HepG2 (cell line): ENCODE data around the gene NELL1. TPM values are rescaled to one million over a fixed set of nuclear protein-coding genes. Genes with fewer than 3 reads are reported as not detected.

Source experiments
- ATAC-seq: fragments of 200-7000 bp; cut with Tn5 transposase; 3 replicates; pipeline ENCODE4 v1.9.1; 2020; ENCODE audit warnings: mild to moderate bottlenecking, moderate library complexity
- BruUV-seq: library from RNA; stranded (reverse); fragments of 400-500 nt; replicated peaks from 2 replicates; lab custom pipeline; 2021; lab: Mats Ljungman, UMichigan
- CTCF ChIA-PET: fragments of 300-600 bp; formaldehyde crosslinking; extraction: SDS; loops from one replicate; lab custom pipeline; 2021; ENCODE audit warnings: low total read pairs, inconsistent platforms, low intra/inter-chr PET ratio; lab: Yijun Ruan, JAX
- POLR2A ChIA-PET: fragments of 350-600 bp; sonication (Branson Sonifier 250); formaldehyde crosslinking; loops from one replicate; lab custom pipeline; 2020; ENCODE audit warnings: antibody characterized with exemption, inconsistent platforms; lab: Yijun Ruan, JAX
- DNase-seq: peaks from one replicate; pipeline ENCODE4 v3.0.0-alpha.2; 2015; ENCODE audit warnings: low spot score
- FAIRE-seq: peaks from 3 replicates; lab custom pipeline; 2011; peaks lifted over from hg19 to GRCh38; lab: Jason Lieb, UNC
- H2AFZ ChIP-seq: one replicate; pipeline ENCODE4 v1.6.1; 2011; ENCODE audit warnings: low read length, inconsistent platforms
- H3K27ac ChIP-seq: fragments of 300-600 bp; 3 replicates; pipeline ENCODE4 v1.8.0; 2011; ENCODE audit warnings: mixed run types, mild to moderate bottlenecking, mixed read lengths, low read length, inconsistent platforms; ENCODE audit not compliant: insufficient read depth; ENCODE audit errors: extremely low read length
- H3K27me3 ChIP-seq, 2 experiments: fragments of 200-600 bp in 1 of 2; 2 replicates in 1 of 2; 3 replicates in 1 of 2; pipeline versions ENCODE4 v1.6.0 to v1.8.0; 2011; ENCODE audit warnings: low read length in 2 of 2, mild to moderate bottlenecking in 2 of 2, moderate library complexity in 2 of 2, inconsistent platforms in 1 of 2; ENCODE audit not compliant: insufficient read depth in 2 of 2, control insufficient read depth in 1 of 2
- H3K36me3 ChIP-seq, 2 experiments: fragments of 200-600 bp in 1 of 2; replicated peaks in 1 of 2; 2 replicates in 1 of 2; 3 replicates in 1 of 2; pipeline versions ENCODE4 v1.5.1 to v1.8.0; 2011; ENCODE audit warnings: low read length in 2 of 2, inconsistent platforms in 1 of 2; ENCODE audit not compliant: insufficient read depth in 2 of 2, control insufficient read depth in 1 of 2
- H3K4me1 ChIP-seq: 2 replicates; pipeline ENCODE4 v1.5.1; 2012; ENCODE audit warnings: low read length, inconsistent platforms; ENCODE audit not compliant: insufficient read depth
- H3K4me2 ChIP-seq: 2 replicates; pipeline ENCODE4 v1.6.0; 2011; ENCODE audit warnings: low read depth, low read length, inconsistent platforms
- H3K4me3 ChIP-seq, 3 experiments: fragments of 200-600 bp in 1 of 3; sonication (generic), shearing (Covaris generic) in 1 of 3; replicated peaks in 1 of 3; 2 replicates each; pipeline ENCODE4 v1.5.1; 2011 to 2016; ENCODE audit warnings: low read length in 3 of 3, inconsistent platforms in 2 of 3, low read depth in 2 of 3, mild to moderate bottlenecking in 2 of 3, control low read depth in 1 of 3, mixed read lengths in 1 of 3; ENCODE audit not compliant: insufficient read depth in 1 of 3
- H3K79me2 ChIP-seq: one replicate; pipeline ENCODE4 v1.6.1; 2011; ENCODE audit warnings: low read length, inconsistent platforms; ENCODE audit not compliant: insufficient read depth
- H3K9ac ChIP-seq: 2 replicates; pipeline ENCODE4 v1.6.0; 2011; ENCODE audit warnings: mild to moderate bottlenecking, low read depth, low read length, inconsistent platforms; ENCODE audit not compliant: insufficient read depth
- H3K9me3 ChIP-seq: 2 replicates; pipeline ENCODE4 v1.5.1; 2012; ENCODE audit warnings: mild to moderate bottlenecking, low read length
- H4K20me1 ChIP-seq: 2 replicates; pipeline ENCODE4 v1.6.0; 2011; ENCODE audit warnings: inconsistent platforms, mild to moderate bottlenecking, low read length, moderate library complexity; ENCODE audit not compliant: insufficient read depth
- NCOA1 ChIP-seq: sonication (generic); formaldehyde crosslinking; IDR thresholded peaks from 2 replicates; pipeline ENCODE4 v1.9.0; 2021; ENCODE audit warnings: missing genetic modification reagents
- POGK ChIP-seq: sonication (generic); formaldehyde crosslinking; conservative IDR thresholded peaks from 2 replicates; pipeline ENCODE4 v1.8.0; 2022; ENCODE audit warnings: mild to moderate bottlenecking, moderate library complexity, missing genetic modification reagents
- YY1 ChIP-seq: IDR thresholded peaks from 2 replicates; pipeline ENCODE4 v1.6.1; 2011; ENCODE audit warnings: low read length, low read depth, moderate library complexity, mild to moderate bottlenecking; ENCODE audit not compliant: insufficient read depth, insufficient replicate concordance
- ZNF547 ChIP-seq: sonication (generic); formaldehyde crosslinking; IDR thresholded peaks from 2 replicates; pipeline ENCODE4 v1.5.1; 2020; ENCODE audit warnings: mild to moderate bottlenecking, missing genetic modification reagents
- ZNF770 ChIP-seq: sonication (generic); formaldehyde crosslinking; IDR thresholded peaks from 2 replicates; pipeline ENCODE4 v1.5.0; 2020; ENCODE audit warnings: mild to moderate bottlenecking, missing genetic modification reagents
- WGBS: methylation state at CpG from one replicate; pipeline ENCODE4 v1.1.6; 2017; ENCODE audit warnings: low lambda C conversion rate; 5-methylcytosine and 5-hydroxymethylcytosine counted together
- in situ Hi-C: cut with HindIII; loops from 2 replicates; pipeline ENCODE4 v1.10.0; 2017; ENCODE audit warnings: low pct_unique_long_range_greater_than_20kb; ENCODE audit not compliant: extremely low pct_ligation_motif_present
- intact Hi-C: fragments of 100-400 bp; cut with micrococcal nuclease; formaldehyde crosslinking; loops from one replicate; pipeline ENCODE4 v1.10.0; 2022; ENCODE audit not compliant: unreplicated experiment
- polyA plus RNA-seq, 8 experiments: library from polyadenylated mRNA; depleted of rRNA in 3 of 8; stranded (reverse) in 7 of 8; unstranded in 1 of 8; fragments of >200 nt; fragmentation: Illumina TruSeq in 4 of 8; extraction: Trizol in 4 of 8; gene quantifications; 2 replicates each; pipeline versions ENCODE4 v1.2.1 to v1.2.3, GENCODE V29; 2011 to 2016; ENCODE audit warnings: low read depth in 4 of 8, missing spikeins in 1 of 8, mixed read lengths in 1 of 8; ENCODE audit not compliant: insufficient read depth in 1 of 8
- total RNA-seq, 5 experiments: library from RNA; depleted of rRNA; stranded (reverse); fragments of >200 nt; fragmentation: Illumina TruSeq; extraction: Trizol; gene quantifications; 2 replicates each; pipeline ENCODE4 v1.2.3, GENCODE V29; 2016; ENCODE audit warnings: low read depth in 1 of 5

NELL1 gene
- total and polyA plus RNA-seq, 2 of the 13 experiments (the other 11 are each of a cell fraction or from before 2014, with no cell fraction given), result not detected

GRCh38 chr11:21148376-21148775 lies 479.0 kb downstream of the NELL1 start:
- intact Hi-C loops (no loop called here), in situ Hi-C loops (no loop called here)
- Histone ChIP-seq H2AFZ (no peak overlapping the region), H3K4me1 (no peaks in the 10 kb centered on the region), H3K9me3 (no peaks in the 10 kb centered on the region), H3K9ac (no peak overlapping the region), H3K36me3 (no peaks in the 10 kb centered on the region), H3K79me2 (no peaks in the 10 kb centered on the region), H3K4me2 (no peak overlapping the region), H4K20me1 (no peaks in the 10 kb centered on the region), H3K4me3 (no peak overlapping the region), H3K27ac (no peak overlapping the region), H3K27me3 (no peaks in the 10 kb centered on the region; a peak in 1 of 5 replicates)
- 0% methylated on average over 3 of the region's 3 CpGs for WGBS
- FAIRE-seq (no peak), ATAC-seq (no peak), DNase-seq (no peak)
- ChIA-PET CTCF (no interaction called here), POLR2A (no interaction called here)
- TF ChIP-seq POGK (CRISPR knock-in tag) (no peak), NCOA1 (CRISPR knock-in tag) (no peak)
- BruUV-seq, result no TSS peak

GRCh38 chr11:21160140-21160539 lies 490.8 kb downstream of the NELL1 start:
- no peaks in the 10 kb centered on the region for H4K20me1 ChIP-seq
- POLR2A ChIA-PET, result no interaction called here
- no peak overlapping the region for H3K4me2 ChIP-seq
- H3K9ac ChIP-seq, result no peak overlapping the region
- CTCF ChIA-PET, result no interaction called here
- in situ Hi-C loops, result no loop called here
- no peak for TF ChIP-seq ZNF770 (CRISPR knock-in tag)
- TF ChIP-seq ZNF547, result no peak
- TF ChIP-seq YY1, result no peak
- TF ChIP-seq, all 625 proteins: peak for 0
- Histone ChIP-seq H3K27me3 (no peaks in the 10 kb centered on the region; a peak in 1 of 5 replicates), H3K36me3 (no peaks in the 10 kb centered on the region), H3K4me3 (no peak overlapping the region), H3K4me1 (no peaks in the 10 kb centered on the region), H2AFZ (no peak overlapping the region), H3K79me2 (no peaks in the 10 kb centered on the region), H3K9me3 (no peaks in the 10 kb centered on the region), H3K27ac (no peak overlapping the region)
- ATAC-seq (no peak), FAIRE-seq (no peak), DNase-seq (no peak)
- no TSS peak for BruUV-seq
- intact Hi-C loops, result no loop called here
- 38% methylated on average over 3 of the region's 3 CpGs for WGBS
